NOMO-1 treated with DMSO at 0.1 percent for 48 hours (cell line): ENCODE data around the gene CUBN.
"Not testable (repeated sequence)": the region's sequence is repeated elsewhere in the genome, so short reads cannot be mapped to it uniquely, and the experiment has no call there.

Experiments used
- DNase-seq: peaks from one replicate; lab custom pipeline; 2025; ENCODE audit not compliant: unreplicated experiment; lab: John Stamatoyannopoulos, UW

CUBN gene

GRCh38 chr10:16828701-16829175 lies 300.9 kb downstream of the CUBN start:
- DNase-seq = no peak

GRCh38 chr10:16828114-16828568 lies 301.5 kb downstream of the CUBN start:
- peak; percentile 78 for DNase-seq

GRCh38 chr10:16827474-16827873 lies 302.1 kb downstream of the CUBN start:
- DNase-seq = not testable (repeated sequence)

- DNase-seq = no peak
These were observed 306.8 kb downstream of the CUBN start for GRCh38 chr10:16822726-16823360.

- no peak for DNase-seq
These were observed 307.6 kb downstream of the CUBN start for GRCh38 chr10:16822027-16822426.

GRCh38 chr10:16820421-16820820 lies 309.2 kb downstream of the CUBN start:
- peak; percentile 32 for DNase-seq

GRCh38 chr10:16820018-16820417 lies 309.6 kb downstream of the CUBN start:
- DNase-seq = no peak

GRCh38 chr10:16819436-16819835 lies 310.2 kb downstream of the CUBN start:
- DNase-seq = no peak

GRCh38 chr10:16819026-16819425 lies 310.6 kb downstream of the CUBN start:
- DNase-seq = no peak

GRCh38 chr10:16817125-16818019 lies 312.2 kb downstream of the CUBN start, which contains the start of gene RSU1:
TSS of gene RSU1 (minus strand) at chr10:16817424. CDS start at chr10:16817081, 343 bp downstream.
- peak; percentile 99 for DNase-seq

GRCh38 chr10:16816830-16817124 lies 312.8 kb downstream of the CUBN start:
- no peak for DNase-seq

- DNase-seq = peak; percentile 4
These were observed 313.4 kb downstream of the CUBN start for GRCh38 chr10:16816171-16816570.

- no peak for DNase-seq
These were observed 315.6 kb downstream of the CUBN start for GRCh38 chr10:16814012-16814411.

GRCh38 chr10:16812676-16813075 lies 316.9 kb downstream of the CUBN start:
- DNase-seq = no peak

GRCh38 chr10:16811765-16812164 lies 317.8 kb downstream of the CUBN start:
- no peak for DNase-seq

- no peak for DNase-seq
These were observed 318.3 kb downstream of the CUBN start for GRCh38 chr10:16811292-16811691.

- DNase-seq = peak; percentile 21
These were observed 320.4 kb downstream of the CUBN start for GRCh38 chr10:16809074-16809718.

- no peak for DNase-seq
These were observed 325.5 kb downstream of the CUBN start for GRCh38 chr10:16804123-16804522.

GRCh38 chr10:16803464-16803863 lies 326.1 kb downstream of the CUBN start:
- no peak for DNase-seq

GRCh38 chr10:16799621-16800020 lies 330.0 kb downstream of the CUBN start:
- no peak for DNase-seq

- DNase-seq = no peak
These were observed 331.0 kb downstream of the CUBN start for GRCh38 chr10:16798571-16798970.
